ENCODE measurements around the gene DDX27. TPM values are rescaled to one million over a fixed set of nuclear protein-coding genes. Genes with fewer than 3 reads are reported as not detected.
A peak's percentile ranks its signal among the peaks of the same experiment; 100 is the strongest.

DDX27 gene
- total and polyA plus RNA-seq, 2 of the 13 experiments (the other 11 are each of a cell fraction or from before 2014, with no cell fraction given): 42.6 to 72.8 TPM

GRCh38 chr20:49278036-49278817 lies 59.0 kb downstream of the DDX27 start, which contains the start of gene ZNFX1 (continued):
- TF ChIP-seq PBX2 (CRISPR knock-in tag; IDR thresholded peaks at IDR 0.05) (no peak; the same call in 1 of the 2 replicates), ZNF17 (CRISPR knock-in tag; IDR thresholded peaks at IDR 0.05) (no peak), ZNF121 (CRISPR knock-in tag; IDR thresholded peaks at IDR 0.05) (peak; percentile 67; the same call in 1 of the 2 replicates), ZNF337 (CRISPR knock-in tag; IDR thresholded peaks at IDR 0.05; ENCODE audit: borderline replicate concordance, low read depth) (peak; percentile 13; the same call in 1 of the 2 replicates), ZNF3 (CRISPR knock-in tag; IDR thresholded peaks at IDR 0.05) (peak; percentile 80), LBX2 (CRISPR knock-in tag; IDR thresholded peaks at IDR 0.05; ENCODE audit: borderline replicate concordance) (no peak), CBFB (CRISPR knock-in tag; IDR thresholded peaks at IDR 0.05) (peak; percentile 91), ZNF496 (CRISPR knock-in tag; IDR thresholded peaks at IDR 0.05; ENCODE audit: insufficient replicate concordance) (no peak), HOXA9 (CRISPR knock-in tag; IDR thresholded peaks at IDR 0.05; ENCODE audit: borderline replicate concordance) (peak; percentile 85), MAFG (CRISPR knock-in tag; IDR thresholded peaks at IDR 0.05) (peak; percentile 54; the same call in 1 of the 2 replicates), ZNF724P (CRISPR knock-in tag; IDR thresholded peaks at IDR 0.05; ENCODE audit: borderline replicate concordance) (no peak; the same call in 1 of the 2 replicates), HMG20A (CRISPR knock-in tag; IDR thresholded peaks at IDR 0.05; ENCODE audit: borderline replicate concordance) (peak; percentile 39; the same call in 1 of the 2 replicates), PAWR (CRISPR knock-in tag; IDR thresholded peaks at IDR 0.05; ENCODE audit: borderline replicate concordance) (0 out of 2 replicates have a peak, but pooled peaks have one; percentile 83)
- TF ChIP-seq, protein P1, sequence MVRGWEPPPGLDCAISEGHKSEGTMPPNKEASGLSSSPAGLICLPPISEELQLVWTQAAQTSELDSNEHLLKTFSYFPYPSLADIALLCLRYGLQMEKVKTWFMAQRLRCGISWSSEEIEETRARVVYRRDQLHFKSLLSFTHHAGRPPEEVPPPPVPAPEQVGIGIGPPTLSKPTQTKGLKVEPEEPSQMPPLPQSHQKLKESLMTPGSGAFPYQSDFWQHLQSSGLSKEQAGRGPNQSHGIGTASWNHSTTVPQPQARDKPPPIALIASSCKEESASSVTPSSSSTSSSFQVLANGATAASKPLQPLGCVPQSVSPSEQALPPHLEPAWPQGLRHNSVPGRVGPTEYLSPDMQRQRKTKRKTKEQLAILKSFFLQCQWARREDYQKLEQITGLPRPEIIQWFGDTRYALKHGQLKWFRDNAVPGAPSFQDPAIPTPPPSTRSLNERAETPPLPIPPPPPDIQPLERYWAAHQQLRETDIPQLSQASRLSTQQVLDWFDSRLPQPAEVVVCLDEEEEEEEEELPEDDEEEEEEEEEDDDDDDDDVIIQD (CRISPR knock-in tag; IDR thresholded peaks at IDR 0.05; ENCODE audit: low read depth): peak; percentile 30; the same call in 1 of the 2 replicates
- TF ChIP-seq, protein P2, sequence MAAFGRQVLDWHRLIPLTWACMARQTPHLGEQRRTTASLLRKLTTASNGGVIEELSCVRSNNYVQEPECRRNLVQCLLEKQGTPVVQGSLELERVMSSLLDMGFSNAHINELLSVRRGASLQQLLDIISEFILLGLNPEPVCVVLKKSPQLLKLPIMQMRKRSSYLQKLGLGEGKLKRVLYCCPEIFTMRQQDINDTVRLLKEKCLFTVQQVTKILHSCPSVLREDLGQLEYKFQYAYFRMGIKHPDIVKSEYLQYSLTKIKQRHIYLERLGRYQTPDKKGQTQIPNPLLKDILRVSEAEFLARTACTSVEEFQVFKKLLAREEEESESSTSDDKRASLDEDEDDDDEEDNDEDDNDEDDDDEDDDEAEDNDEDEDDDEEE (CRISPR knock-in tag; IDR thresholded peaks at IDR 0.05): peak; percentile 24
- TF ChIP-seq, protein P3, sequence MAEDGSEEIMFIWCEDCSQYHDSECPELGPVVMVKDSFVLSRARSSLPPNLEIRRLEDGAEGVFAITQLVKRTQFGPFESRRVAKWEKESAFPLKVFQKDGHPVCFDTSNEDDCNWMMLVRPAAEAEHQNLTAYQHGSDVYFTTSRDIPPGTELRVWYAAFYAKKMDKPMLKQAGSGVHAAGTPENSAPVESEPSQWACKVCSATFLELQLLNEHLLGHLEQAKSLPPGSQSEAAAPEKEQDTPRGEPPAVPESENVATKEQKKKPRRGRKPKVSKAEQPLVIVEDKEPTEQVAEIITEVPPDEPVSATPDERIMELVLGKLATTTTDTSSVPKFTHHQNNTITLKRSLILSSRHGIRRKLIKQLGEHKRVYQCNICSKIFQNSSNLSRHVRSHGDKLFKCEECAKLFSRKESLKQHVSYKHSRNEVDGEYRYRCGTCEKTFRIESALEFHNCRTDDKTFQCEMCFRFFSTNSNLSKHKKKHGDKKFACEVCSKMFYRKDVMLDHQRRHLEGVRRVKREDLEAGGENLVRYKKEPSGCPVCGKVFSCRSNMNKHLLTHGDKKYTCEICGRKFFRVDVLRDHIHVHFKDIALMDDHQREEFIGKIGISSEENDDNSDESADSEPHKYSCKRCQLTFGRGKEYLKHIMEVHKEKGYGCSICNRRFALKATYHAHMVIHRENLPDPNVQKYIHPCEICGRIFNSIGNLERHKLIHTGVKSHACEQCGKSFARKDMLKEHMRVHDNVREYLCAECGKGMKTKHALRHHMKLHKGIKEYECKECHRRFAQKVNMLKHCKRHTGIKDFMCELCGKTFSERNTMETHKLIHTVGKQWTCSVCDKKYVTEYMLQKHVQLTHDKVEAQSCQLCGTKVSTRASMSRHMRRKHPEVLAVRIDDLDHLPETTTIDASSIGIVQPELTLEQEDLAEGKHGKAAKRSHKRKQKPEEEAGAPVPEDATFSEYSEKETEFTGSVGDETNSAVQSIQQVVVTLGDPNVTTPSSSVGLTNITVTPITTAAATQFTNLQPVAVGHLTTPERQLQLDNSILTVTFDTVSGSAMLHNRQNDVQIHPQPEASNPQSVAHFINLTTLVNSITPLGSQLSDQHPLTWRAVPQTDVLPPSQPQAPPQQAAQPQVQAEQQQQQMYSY (CRISPR knock-in tag; IDR thresholded peaks at IDR 0.05): peak; percentile 77
- TF ChIP-seq, protein P4, sequence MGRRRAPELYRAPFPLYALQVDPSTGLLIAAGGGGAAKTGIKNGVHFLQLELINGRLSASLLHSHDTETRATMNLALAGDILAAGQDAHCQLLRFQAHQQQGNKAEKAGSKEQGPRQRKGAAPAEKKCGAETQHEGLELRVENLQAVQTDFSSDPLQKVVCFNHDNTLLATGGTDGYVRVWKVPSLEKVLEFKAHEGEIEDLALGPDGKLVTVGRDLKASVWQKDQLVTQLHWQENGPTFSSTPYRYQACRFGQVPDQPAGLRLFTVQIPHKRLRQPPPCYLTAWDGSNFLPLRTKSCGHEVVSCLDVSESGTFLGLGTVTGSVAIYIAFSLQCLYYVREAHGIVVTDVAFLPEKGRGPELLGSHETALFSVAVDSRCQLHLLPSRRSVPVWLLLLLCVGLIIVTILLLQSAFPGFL (CRISPR knock-in tag; IDR thresholded peaks at IDR 0.05): peak; percentile 94; the same call in 1 of the 2 replicates
